ENCODE results near the gene CTDSPL2. TPM values are rescaled to one million over a fixed set of nuclear protein-coding genes. Genes with fewer than 3 reads are reported as not detected.

CTDSPL2 gene
- total RNA-seq, 4 donors from 2014 or later, result 35.2 to 52.2 (median 44.4) TPM

DNA sequence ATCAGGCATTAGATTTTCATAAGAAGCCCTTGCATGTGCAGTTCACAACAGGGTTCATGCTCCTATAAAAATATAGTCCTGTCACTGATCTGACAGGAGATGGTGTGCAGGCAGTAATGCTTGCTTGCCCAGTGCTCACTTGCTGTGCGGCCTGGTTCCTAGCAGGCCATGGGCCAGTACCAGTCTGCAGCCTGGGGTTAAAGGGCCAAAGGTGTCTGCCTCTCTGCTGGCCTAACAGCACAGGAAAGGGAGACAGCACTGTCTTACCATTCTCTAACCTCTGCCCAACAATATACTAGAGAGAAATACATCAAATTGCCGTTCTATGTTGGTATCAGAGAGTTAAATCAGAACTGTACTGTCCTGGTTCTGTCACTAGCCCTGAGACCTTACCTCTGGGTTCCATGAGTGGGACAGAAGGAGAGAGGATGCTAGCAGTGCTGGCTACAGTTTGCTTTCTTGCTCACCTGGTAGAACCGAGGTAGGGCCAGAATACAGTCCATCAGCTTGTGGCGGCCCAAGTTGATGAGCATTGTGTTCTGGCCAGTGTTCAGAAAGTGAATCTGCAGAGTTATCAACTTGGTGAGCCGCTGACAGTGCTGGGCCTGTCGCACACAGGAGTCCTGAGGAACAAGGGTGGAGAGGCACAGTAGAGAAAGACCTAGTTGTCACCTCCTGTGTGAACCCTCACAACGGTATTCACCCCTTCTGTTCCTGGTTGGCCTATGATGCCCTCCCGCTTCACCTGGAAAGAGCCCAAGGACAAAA lies 138.1 kb downstream of the CTDSPL2 start:
- Histone ChIP-seq H3K4me1 (no peaks in the 10 kb centered on the region), H3K36me3 (peaks cover 7 to 98% (median 38%) of the 10 kb centered on the region in 3 donors), H3K27ac (no peak overlapping the region), H3K4me3 (no peak overlapping the region), H3K9me3 (peaks cover 0 to 13% (median 0%) of the 10 kb centered on the region in 4 donors), H3K27me3 (no peaks in the 10 kb centered on the region)
- 95 to 98% methylated on average over 8 of the region's 8 CpGs for WGBS, 2 donors
- TF ChIP-seq, protein P1, sequence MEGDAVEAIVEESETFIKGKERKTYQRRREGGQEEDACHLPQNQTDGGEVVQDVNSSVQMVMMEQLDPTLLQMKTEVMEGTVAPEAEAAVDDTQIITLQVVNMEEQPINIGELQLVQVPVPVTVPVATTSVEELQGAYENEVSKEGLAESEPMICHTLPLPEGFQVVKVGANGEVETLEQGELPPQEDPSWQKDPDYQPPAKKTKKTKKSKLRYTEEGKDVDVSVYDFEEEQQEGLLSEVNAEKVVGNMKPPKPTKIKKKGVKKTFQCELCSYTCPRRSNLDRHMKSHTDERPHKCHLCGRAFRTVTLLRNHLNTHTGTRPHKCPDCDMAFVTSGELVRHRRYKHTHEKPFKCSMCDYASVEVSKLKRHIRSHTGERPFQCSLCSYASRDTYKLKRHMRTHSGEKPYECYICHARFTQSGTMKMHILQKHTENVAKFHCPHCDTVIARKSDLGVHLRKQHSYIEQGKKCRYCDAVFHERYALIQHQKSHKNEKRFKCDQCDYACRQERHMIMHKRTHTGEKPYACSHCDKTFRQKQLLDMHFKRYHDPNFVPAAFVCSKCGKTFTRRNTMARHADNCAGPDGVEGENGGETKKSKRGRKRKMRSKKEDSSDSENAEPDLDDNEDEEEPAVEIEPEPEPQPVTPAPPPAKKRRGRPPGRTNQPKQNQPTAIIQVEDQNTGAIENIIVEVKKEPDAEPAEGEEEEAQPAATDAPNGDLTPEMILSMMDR (IDR thresholded peaks at IDR 0.05), result no peak
- TF ChIP-seq POLR2A (IDR thresholded peaks at IDR 0.05) (no peak), EP300 (IDR thresholded peaks at IDR 0.05) (no peak)
- no peak for DNase-seq (ENCODE audit: low spot score in 2 of 2)

DNA sequence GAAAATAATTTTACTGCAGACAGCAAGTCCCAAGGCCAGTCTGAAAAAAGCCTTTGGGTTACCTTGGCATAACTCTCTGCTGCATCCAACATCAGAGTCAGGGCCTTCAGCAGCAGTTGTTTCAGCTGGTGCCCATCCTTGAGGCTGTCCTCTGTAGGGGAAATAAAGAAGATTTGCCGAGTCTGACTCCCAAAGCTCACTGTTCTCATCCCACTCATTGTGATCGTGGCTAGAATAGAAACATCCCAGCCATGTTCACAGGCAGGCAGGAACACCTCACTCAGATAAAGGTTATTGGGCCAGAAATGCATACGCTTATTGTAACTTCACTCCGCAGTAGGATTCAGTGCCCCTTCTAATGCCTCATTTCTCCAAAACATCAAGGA lies 138.7 kb downstream of the CTDSPL2 start:
- Histone ChIP-seq H3K9me3 (peaks cover 0 to 13% (median 0%) of the 10 kb centered on the region in 4 donors), H3K4me3 (no peak overlapping the region), H3K27me3 (no peaks in the 10 kb centered on the region), H3K27ac (no peak overlapping the region), H3K4me1 (no peaks in the 10 kb centered on the region), H3K36me3 (peaks cover 7 to 98% (median 35%) of the 10 kb centered on the region in 3 donors)
- TF ChIP-seq, protein P1 (IDR thresholded peaks at IDR 0.05), result no peak
- TF ChIP-seq EP300 (IDR thresholded peaks at IDR 0.05) (no peak), POLR2A (IDR thresholded peaks at IDR 0.05) (no peak)
- 92 to 95% methylated on average over 4 of the region's 4 CpGs for WGBS, 2 donors
- DNase-seq (ENCODE audit: low spot score in 2 of 2), result no peak

DNA sequence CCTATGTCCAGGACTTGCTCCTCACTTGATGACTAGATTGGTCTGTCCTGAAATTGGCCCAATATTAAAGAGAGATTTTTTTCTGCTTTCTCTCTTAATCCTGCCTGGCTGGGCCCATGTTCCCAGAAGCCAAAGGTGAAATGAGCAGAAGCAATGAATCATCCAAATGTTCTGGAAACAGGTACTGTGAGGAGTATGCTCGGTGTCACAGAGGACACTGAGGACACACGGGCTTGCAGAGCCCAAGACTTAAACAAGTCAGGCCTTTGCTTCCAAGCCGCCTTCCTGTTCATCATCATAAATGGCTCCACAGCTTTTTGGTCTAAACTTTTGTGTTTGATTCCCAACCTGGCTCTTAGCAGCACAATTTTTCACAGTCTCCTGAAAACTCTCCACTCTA lies 140.9 kb downstream of the CTDSPL2 start:
- Histone ChIP-seq H3K4me3 (no peak overlapping the region), H3K36me3 (peaks cover 7 to 98% (median 34%) of the 10 kb centered on the region in 3 donors), H3K9me3 (peaks cover 0 to 13% (median 0%) of the 10 kb centered on the region in 4 donors), H3K27me3 (no peaks in the 10 kb centered on the region), H3K27ac (no peak overlapping the region), H3K4me1 (no peaks in the 10 kb centered on the region)
- no peak for DNase-seq (ENCODE audit: low spot score in 2 of 2)
- TF ChIP-seq, protein P1 (IDR thresholded peaks at IDR 0.05), result no peak
- TF ChIP-seq EP300 (IDR thresholded peaks at IDR 0.05) (no peak), POLR2A (IDR thresholded peaks at IDR 0.05) (no peak)
- WGBS, 2 donors, result 81 to 82% methylated on average over 3 of the region's 3 CpGs

DNA sequence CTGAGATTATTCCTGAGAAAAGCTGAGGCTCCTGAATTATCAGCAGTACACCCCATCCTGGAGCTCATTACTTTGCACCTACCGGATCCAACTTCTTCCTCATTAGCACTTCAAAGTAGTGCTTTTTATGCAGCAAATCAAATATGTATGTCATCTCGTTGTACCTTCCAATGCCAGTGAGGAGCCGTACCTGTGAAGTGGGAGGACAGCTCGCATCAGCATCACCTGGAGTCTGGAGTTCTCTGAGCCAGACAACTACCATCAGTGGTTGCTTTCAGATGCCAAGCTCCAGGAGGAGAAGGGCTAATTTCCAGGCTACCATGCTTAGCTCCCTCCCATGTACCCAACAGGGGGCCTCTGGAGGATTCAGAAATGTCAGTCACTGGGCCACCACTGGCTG lies 141.9 kb downstream of the CTDSPL2 start:
- WGBS, 2 donors, result 98 to 99% methylated on average over 4 of the region's 4 CpGs
- DNase-seq (ENCODE audit: low spot score in 2 of 2), result no peak
- Histone ChIP-seq H3K9me3 (peaks cover 0 to 13% (median 0%) of the 10 kb centered on the region in 4 donors), H3K4me3 (no peak overlapping the region), H3K4me1 (no peaks in the 10 kb centered on the region), H3K36me3 (peaks cover 7 to 98% (median 24%) of the 10 kb centered on the region in 3 donors), H3K27me3 (no peaks in the 10 kb centered on the region), H3K27ac (no peak overlapping the region)
- TF ChIP-seq EP300 (IDR thresholded peaks at IDR 0.05) (no peak), POLR2A (IDR thresholded peaks at IDR 0.05) (no peak)
- TF ChIP-seq, protein P1 (IDR thresholded peaks at IDR 0.05), result no peak

DNA sequence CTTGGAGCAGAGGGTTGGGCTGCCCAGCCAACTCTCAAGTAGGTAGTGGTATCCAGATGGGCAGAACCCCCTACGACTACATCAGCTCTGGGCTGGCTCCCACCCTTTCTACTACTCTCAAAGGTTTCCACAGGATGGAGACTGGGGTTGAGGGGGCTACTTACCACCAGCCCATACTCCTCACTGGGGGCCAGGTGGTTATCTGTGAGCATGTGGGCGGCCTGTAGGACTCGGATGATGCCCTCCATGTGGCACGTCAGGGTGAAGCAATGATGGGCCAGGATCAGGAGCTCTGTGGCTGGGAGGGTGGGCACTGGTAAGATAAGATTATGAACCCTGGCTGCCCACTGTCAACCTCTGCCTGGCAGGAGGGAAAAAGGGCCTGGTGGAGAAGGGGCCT lies 142.9 kb downstream of the CTDSPL2 start:
- Histone ChIP-seq H3K27ac (no peak overlapping the region), H3K27me3 (no peaks in the 10 kb centered on the region), H3K36me3 (peaks cover 5 to 92% (median 16%) of the 10 kb centered on the region in 3 donors), H3K9me3 (peaks cover 0 to 9% (median 0%) of the 10 kb centered on the region in 4 donors), H3K4me3 (no peak overlapping the region), H3K4me1 (no peaks in the 10 kb centered on the region)
- WGBS, 2 donors, result 94 to 98% methylated on average over 4 of the region's 4 CpGs
- DNase-seq (ENCODE audit: low spot score in 2 of 2), result no peak
- TF ChIP-seq POLR2A (IDR thresholded peaks at IDR 0.05), result no peak
- no peak for TF ChIP-seq EP300 (IDR thresholded peaks at IDR 0.05)
- TF ChIP-seq, protein P1 (IDR thresholded peaks at IDR 0.05), result no peak

All from tibial nerve (tissue), 4 donors.